Measurements from ENCODE around the gene TXNRD2.

Gene TXNRD2

DNA sequence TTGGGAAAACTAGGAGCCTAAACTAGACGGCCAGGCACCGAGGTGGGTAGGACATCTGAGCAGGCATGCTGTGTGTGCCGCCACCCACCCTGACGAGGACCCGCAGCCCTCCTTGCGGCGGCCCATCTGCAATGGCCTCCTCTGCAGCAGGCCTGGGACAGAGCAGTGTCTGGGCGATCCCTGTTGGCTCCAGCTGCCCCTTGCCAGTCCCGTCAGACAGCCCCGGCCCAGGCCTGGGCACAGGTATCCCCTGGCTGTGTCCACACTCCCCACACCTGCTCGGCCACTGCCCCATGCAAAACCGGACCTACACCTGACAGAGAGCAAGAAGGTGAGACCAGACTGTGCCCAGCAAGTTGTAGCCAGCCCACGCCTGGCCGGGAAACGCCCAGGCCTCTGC lies 48.3 kb downstream of the TXNRD2 start:
- Histone ChIP-seq H3K27me3 (ENCODE audit: low read depth, low read length) (no peaks in the 10 kb centered on the region), H3K27ac (ENCODE audit: low read length) (no peak overlapping the region), H2AFZ (ENCODE audit: low read depth, low read length) (no peak overlapping the region), H4K20me1 (ENCODE audit: insufficient read depth, low read length) (no peaks in the 10 kb centered on the region), H3K4me3 (ENCODE audit: low read length) (no peak overlapping the region), H3K4me1 (ENCODE audit: low read length) (no peaks in the 10 kb centered on the region), H3K9ac (ENCODE audit: low read length) (no peak overlapping the region), H3K79me2 (ENCODE audit: low read length) (no peaks in the 10 kb centered on the region), H3K9me3 (ENCODE audit: insufficient read depth, low read length) (peaks cover 6% of the 10 kb centered on the region; the same call in 1 of the 2 replicates), H3K4me2 (ENCODE audit: low read length) (no peak overlapping the region), H3K36me3 (replicated peaks; ENCODE audit: low read depth, low read length) (peaks cover 3% of the 10 kb centered on the region)
- no peak for TF ChIP-seq EZH2phosphoT487 (IDR thresholded peaks at IDR 0.05; ENCODE audit: low read depth)
- no peak for TF ChIP-seq CTCF (IDR thresholded peaks at IDR 0.05; ENCODE audit: low read depth, low read length)

DNA sequence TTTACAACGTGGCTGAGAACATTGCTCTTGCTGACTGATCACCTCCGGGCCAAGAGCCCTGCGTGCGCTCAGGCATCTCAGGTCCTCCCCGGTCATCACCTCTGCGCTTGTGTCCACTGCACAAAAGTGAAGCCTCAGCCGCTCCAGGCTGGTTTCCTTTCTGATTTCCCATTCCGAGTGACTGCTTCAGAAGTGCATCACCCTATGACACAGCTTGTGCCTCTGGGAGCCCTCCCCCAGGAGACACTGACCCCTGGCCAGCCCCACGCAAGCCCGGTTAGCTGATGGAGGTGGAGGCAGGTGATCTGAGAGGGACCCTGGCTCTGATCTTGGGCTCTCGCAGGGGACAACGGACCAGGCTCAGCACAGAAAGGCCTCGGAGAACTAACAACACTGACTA lies 48.7 kb downstream of the TXNRD2 start:
- H3K79me2 ChIP-seq (ENCODE audit: low read length): no peaks in the 10 kb centered on the region
- no peak overlapping the region for H2AFZ ChIP-seq (ENCODE audit: low read depth, low read length)
- H3K4me3 ChIP-seq (ENCODE audit: low read length): no peak overlapping the region
- H3K27me3 ChIP-seq (ENCODE audit: low read depth, low read length): no peaks in the 10 kb centered on the region
- H3K9me3 ChIP-seq (ENCODE audit: insufficient read depth, low read length): peaks cover 6% of the 10 kb centered on the region; the same call in 1 of the 2 replicates
- no peak overlapping the region for H3K4me2 ChIP-seq (ENCODE audit: low read length)
- no peaks in the 10 kb centered on the region for H4K20me1 ChIP-seq (ENCODE audit: insufficient read depth, low read length)
- TF ChIP-seq CTCF (IDR thresholded peaks at IDR 0.05; ENCODE audit: low read depth, low read length): no peak
- TF ChIP-seq EZH2phosphoT487 (IDR thresholded peaks at IDR 0.05; ENCODE audit: low read depth): no peak
- H3K4me1 ChIP-seq (ENCODE audit: low read length): no peaks in the 10 kb centered on the region
- peaks cover 3% of the 10 kb centered on the region for H3K36me3 ChIP-seq (replicated peaks; ENCODE audit: low read depth, low read length)
- no peak overlapping the region for H3K9ac ChIP-seq (ENCODE audit: low read length)
- no peak overlapping the region for H3K27ac ChIP-seq (ENCODE audit: low read length)

- no peak overlapping the region for H2AFZ ChIP-seq (ENCODE audit: low read depth, low read length)
- H3K9me3 ChIP-seq (ENCODE audit: insufficient read depth, low read length): peaks cover 6% of the 10 kb centered on the region; the same call in 1 of the 2 replicates
- no peaks in the 10 kb centered on the region for H3K27me3 ChIP-seq (ENCODE audit: low read depth, low read length)
- no peaks in the 10 kb centered on the region for H3K79me2 ChIP-seq (ENCODE audit: low read length)
- H3K4me2 ChIP-seq (ENCODE audit: low read length): no peak overlapping the region
- no peak overlapping the region for H3K27ac ChIP-seq (ENCODE audit: low read length)
- H4K20me1 ChIP-seq (ENCODE audit: insufficient read depth, low read length): no peaks in the 10 kb centered on the region
- H3K4me1 ChIP-seq (ENCODE audit: low read length): peaks cover under 1% of the 10 kb centered on the region
- no peak overlapping the region for H3K9ac ChIP-seq (ENCODE audit: low read length)
- TF ChIP-seq EZH2phosphoT487 (IDR thresholded peaks at IDR 0.05; ENCODE audit: low read depth) (no peak), CTCF (IDR thresholded peaks at IDR 0.05; ENCODE audit: low read depth, low read length) (no peak)
- H3K4me3 ChIP-seq (ENCODE audit: low read length): no peak overlapping the region
- peaks cover 3% of the 10 kb centered on the region for H3K36me3 ChIP-seq (replicated peaks; ENCODE audit: low read depth, low read length)
These were observed 49.2 kb downstream of the TXNRD2 start for GRCh38 chr22:19892257-19892879.

DNA sequence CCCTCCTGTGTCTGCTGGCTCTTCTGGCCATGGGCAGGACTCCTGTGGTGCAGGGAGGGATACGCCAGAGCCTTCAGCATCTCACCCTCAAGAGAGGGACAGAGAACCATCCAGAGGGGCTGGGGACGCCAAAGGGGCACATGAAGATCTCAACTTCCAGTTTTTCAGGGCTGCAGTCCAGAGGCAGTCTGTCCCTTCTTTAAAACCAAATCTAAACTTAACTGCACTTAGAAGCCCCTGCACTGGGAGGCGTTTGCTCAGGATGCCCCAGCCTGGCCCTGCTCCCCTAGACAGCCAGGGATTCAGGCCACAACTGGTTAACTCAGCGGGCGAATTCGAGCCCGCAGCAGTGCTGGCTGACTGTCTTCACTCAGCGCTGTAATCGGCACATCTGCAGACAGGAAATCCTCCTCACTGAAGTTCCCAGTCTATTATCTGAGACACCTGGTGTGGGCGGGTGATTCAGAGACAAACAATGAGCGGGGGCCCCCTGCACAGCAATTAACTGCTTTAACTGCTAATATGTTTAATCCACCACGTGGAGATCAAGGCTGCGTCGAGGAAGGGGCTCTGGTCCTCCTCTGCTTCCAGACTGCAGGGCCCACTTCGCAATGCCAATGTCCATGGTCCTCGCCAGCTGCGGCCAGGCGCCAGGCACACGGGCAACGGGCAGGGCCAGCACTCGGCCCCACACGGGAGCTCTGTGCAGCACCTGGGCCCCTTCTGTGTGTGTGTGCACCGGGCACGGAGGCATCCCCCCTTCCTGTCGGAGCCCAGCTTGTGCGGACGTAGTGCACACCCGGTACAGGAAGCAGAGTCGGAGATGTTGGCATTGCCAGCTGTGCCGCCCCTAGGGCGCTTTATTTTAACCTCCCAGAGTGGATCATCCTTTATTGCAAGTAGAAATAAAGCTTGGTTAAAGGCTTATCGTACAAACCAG lies 50.0 kb downstream of the TXNRD2 start:
- Histone ChIP-seq H3K4me3 (ENCODE audit: low read length) (no peak overlapping the region), H4K20me1 (ENCODE audit: insufficient read depth, low read length) (no peaks in the 10 kb centered on the region), H3K27me3 (ENCODE audit: low read depth, low read length) (no peaks in the 10 kb centered on the region), H3K4me1 (ENCODE audit: low read length) (peaks cover 9% of the 10 kb centered on the region), H3K9me3 (ENCODE audit: insufficient read depth, low read length) (peaks cover 6% of the 10 kb centered on the region; the same call in 1 of the 2 replicates), H3K79me2 (ENCODE audit: low read length) (no peaks in the 10 kb centered on the region), H3K4me2 (ENCODE audit: low read length) (no peak overlapping the region), H3K27ac (ENCODE audit: low read length) (no peak overlapping the region), H3K9ac (ENCODE audit: low read length) (no peak overlapping the region), H2AFZ (ENCODE audit: low read depth, low read length) (no peak overlapping the region), H3K36me3 (replicated peaks; ENCODE audit: low read depth, low read length) (peaks cover 3% of the 10 kb centered on the region)
- TF ChIP-seq CTCF (IDR thresholded peaks at IDR 0.05; ENCODE audit: low read depth, low read length) (no peak), EZH2phosphoT487 (IDR thresholded peaks at IDR 0.05; ENCODE audit: low read depth) (no peak)
